Brain microvascular endothelial cell (primary cell): Measurements from ENCODE around the gene ARHGEF17.

Source experiments
- DNase-seq: peaks from one replicate; pipeline ENCODE4 v3.0.0-alpha.2; 2020
- H3K27ac ChIP-seq: fragments of 250-450 bp; sonication (Bioruptor Pico); 2 replicates; pipeline ENCODE4 v1.5.1; 2020; ENCODE audit warnings: mild to moderate bottlenecking, moderate library complexity
- H3K27me3 ChIP-seq: fragments of 250-450 bp; sonication (Bioruptor Pico); replicated peaks from 2 replicates; pipeline ENCODE4 v1.5.1; 2020; ENCODE audit warnings: mild to moderate bottlenecking
- H3K36me3 ChIP-seq: fragments of 250-450 bp; sonication (Bioruptor Pico); replicated peaks from 2 replicates; pipeline ENCODE4 v1.5.1; 2020; ENCODE audit warnings: mild to moderate bottlenecking
- H3K4me3 ChIP-seq: 2 replicates; pipeline ENCODE4 v1.5.1; 2011; ENCODE audit warnings: low read depth, mild to moderate bottlenecking, control low read depth, low read length, moderate library complexity
- in situ Hi-C: cut with HindIII; loops from 2 replicates; pipeline ENCODE4 v1.10.0; 2017; ENCODE audit warnings: low sequenced_read_pairs, low pct_ligation_motif_present
- TF ChIP-seq, protein P1 (sequence below): IDR thresholded peaks from 2 replicates; pipeline ENCODE4 v1.5.1; 2011; ENCODE audit warnings: low read depth, mild to moderate bottlenecking, moderate library complexity, low read length, control low read depth, inconsistent platforms; ENCODE audit errors: missing control alignments

ARHGEF17 gene

DNA sequence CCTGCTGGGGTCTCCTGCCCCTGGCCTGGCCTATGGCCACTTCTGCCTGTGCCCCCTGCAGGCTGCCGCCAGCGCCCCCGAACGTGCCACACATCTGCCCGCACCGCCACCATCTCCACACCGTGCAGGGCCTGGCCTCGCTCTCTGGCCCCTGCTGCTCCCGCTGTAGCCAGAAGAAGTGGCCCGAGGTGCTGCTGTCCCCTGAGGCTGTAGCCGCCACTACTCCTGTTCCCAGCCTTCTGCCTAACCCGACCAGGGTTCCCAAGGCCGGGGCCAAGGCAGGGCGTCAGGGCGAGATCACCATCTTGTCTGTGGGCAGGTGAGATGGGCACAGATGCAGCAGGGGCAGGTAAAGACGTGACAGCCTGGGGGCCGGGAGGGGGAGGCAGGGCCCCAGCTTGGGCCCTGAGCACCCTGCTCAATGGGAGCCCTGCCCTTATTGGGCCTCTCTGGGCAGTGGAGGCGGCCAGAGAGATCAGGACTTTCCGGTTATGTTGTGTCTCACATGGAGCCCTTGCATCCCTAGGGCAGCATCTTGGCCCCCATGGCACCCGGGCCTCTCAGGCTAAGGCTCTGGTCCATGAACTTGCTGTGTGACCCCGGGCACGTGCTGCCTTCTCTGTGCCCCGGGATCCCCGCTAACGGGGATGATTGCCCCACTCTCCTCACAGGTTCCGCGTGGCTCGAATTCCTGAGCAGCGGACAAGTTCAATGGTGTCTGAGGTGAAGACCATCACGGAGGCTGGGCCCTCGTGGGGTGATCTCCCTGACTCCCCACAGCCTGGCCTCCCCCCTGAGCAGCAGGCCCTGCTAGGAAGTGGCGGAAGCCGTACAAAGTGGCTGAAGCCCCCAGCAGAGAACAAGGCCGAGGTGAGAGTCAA lies 86.6 kb downstream of the ARHGEF17 start:
- Histone ChIP-seq H3K4me3 (no peak overlapping the region), H3K27ac (no peak overlapping the region), H3K27me3 (no peaks in the 10 kb centered on the region), H3K36me3 (peaks cover 17% of the 10 kb centered on the region)
- no peak for DNase-seq
- in situ Hi-C loops: no loop called here
- TF ChIP-seq, protein P1, sequence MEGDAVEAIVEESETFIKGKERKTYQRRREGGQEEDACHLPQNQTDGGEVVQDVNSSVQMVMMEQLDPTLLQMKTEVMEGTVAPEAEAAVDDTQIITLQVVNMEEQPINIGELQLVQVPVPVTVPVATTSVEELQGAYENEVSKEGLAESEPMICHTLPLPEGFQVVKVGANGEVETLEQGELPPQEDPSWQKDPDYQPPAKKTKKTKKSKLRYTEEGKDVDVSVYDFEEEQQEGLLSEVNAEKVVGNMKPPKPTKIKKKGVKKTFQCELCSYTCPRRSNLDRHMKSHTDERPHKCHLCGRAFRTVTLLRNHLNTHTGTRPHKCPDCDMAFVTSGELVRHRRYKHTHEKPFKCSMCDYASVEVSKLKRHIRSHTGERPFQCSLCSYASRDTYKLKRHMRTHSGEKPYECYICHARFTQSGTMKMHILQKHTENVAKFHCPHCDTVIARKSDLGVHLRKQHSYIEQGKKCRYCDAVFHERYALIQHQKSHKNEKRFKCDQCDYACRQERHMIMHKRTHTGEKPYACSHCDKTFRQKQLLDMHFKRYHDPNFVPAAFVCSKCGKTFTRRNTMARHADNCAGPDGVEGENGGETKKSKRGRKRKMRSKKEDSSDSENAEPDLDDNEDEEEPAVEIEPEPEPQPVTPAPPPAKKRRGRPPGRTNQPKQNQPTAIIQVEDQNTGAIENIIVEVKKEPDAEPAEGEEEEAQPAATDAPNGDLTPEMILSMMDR: no peak

DNA sequence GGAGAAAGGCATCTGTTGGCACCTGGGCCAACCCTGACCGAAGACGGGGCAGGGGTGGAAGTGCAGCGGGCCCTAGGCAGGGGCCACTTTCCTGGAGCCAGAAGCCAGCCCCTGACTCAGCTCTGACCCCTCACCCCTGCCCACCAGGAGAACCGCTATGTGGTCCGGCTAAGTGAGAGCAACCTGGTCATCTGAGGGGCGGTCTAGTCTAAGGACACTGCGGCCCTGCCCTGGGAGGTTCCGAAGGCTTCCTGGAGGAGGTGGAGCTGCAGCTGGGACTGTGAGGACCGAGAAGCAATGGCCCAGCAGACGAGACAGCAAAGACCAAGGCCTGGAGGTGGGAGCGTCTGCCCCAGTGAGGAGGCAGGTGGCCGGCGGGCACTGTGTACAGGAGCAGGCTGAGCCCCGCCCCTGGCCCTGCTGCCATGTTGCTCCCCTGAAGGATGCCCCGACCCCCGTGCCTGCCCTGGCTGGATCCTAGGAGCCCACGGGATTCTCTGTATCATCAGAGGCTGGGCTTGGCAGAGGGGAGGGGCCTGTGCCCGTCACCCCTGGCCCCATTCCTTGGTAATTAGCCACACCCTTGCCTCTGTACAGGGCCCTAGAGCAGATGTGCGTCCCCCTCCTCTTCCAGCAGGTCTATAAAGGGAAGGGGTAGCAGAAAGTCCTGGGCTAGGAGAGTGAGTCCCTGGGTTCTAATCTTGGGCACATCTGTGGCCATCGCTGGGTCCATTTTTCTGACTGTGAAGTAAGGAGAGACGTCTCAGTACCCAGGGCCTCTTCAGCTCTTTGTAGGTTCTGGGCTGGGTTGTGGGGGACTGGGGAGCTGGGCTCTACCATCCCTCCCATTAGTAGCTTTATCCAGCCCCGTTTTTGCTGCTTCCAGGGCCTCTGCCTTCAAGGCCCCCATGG lies 87.5 kb downstream of the ARHGEF17 start:
- TF ChIP-seq, protein P1: no peak
- H3K27ac ChIP-seq: no peak overlapping the region
- no peak overlapping the region for H3K4me3 ChIP-seq
- in situ Hi-C loops: no loop called here
- peaks cover 17% of the 10 kb centered on the region for H3K36me3 ChIP-seq
- no peak for DNase-seq
- no peaks in the 10 kb centered on the region for H3K27me3 ChIP-seq

DNA sequence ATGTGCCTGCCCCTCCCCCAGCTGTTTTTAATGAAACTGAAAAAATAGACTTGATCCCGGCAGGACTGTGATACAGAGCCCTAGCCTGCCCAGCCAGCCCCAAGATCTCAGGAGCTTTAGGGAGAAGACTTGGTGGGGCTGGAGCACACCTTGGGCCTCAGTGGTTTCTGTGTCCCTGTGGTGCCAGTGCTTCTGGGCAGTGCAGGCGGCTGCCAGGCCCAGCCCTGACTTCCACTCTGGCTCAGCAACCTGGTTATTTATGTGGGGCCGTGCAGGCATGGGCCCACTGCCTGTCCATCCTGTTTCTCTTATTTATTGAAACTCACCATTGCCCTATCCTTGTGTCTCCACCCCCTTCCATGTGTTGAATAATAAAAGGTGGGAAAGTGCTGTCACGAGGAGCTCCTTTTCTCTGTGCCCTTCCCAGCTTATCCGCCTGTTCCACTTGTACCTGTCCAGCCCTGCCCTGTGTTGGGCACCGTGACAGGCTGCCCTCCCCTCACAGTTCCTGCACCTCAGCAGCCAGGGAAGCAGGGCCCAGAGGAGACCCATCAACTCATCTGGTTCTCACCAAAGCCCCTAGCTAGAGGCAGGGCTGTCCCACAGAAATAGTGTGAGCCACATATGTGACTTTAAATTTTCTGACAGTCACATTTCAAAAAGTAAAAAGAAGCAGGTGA lies 88.3 kb downstream of the ARHGEF17 start:
- H3K4me3 ChIP-seq: no peak overlapping the region
- no peaks in the 10 kb centered on the region for H3K27me3 ChIP-seq
- in situ Hi-C loops: no loop called here
- TF ChIP-seq, protein P1: no peak
- DNase-seq: no peak
- peaks cover 17% of the 10 kb centered on the region for H3K36me3 ChIP-seq
- H3K27ac ChIP-seq: no peak overlapping the region

DNA sequence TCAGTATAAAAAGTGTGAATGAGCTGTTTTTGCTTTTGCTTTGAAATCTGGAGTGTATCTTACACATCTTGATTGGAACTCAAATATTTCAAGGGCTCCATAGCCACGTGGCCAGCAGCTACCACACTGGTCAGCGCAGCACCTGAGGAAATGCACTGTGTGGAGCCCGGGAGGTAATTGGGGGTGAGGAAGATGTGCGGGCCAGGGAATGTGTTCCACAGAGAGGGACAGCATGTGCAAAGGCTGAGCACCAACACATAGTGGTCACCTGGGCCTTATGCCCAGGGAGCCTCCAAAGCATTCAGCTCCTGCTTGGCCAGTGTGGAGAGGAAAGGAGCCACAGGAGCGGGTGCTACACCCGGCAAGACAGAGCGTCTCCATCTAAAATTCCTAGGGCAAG lies 88.9 kb downstream of the ARHGEF17 start:
- H3K36me3 ChIP-seq: peaks cover 17% of the 10 kb centered on the region
- in situ Hi-C loops: no loop called here
- no peak for DNase-seq

DNA sequence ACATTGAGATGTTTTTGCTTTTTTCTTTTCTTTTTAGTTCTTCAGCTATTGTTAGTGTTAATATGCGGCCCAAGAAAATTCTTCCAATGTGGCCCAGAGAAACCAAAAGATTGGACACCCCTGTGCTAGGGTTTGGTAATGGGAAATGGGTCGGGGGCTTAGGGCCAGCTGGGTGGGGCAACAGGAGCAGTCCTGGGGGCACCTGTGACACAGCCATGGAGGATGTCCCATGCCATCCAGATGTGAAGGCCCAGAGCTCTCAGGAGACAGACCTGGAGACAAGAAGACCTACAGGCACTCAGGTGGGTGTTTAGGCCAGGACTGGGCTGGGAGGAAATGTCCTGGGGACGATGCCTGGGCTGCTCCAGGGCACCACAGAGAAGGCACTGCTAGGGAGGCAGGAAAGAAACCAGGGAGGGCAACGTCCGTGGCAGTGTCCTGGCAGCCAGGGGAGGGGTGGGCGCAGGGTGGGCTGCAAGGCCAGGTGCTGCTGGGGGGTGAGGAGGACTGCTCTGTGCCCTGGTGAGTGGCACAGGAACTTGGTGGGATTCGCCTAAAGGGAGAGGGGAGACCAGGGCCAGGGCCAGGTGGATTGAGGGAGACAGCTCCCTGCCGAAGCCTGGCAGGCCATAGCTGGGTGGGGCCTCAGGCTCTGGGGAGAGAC lies 89.5 kb downstream of the ARHGEF17 start:
- H3K27ac ChIP-seq: no peak overlapping the region
- TF ChIP-seq, protein P1: no peak
- H3K36me3 ChIP-seq: peaks cover 12% of the 10 kb centered on the region
- in situ Hi-C loops: no loop called here
- H3K27me3 ChIP-seq: no peaks in the 10 kb centered on the region
- no peak for DNase-seq
- no peak overlapping the region for H3K4me3 ChIP-seq

More for the DNA sequence above, 88.9 kb downstream of the ARHGEF17 start:
- Histone ChIP-seq H3K27me3 (no peaks in the 10 kb centered on the region), H3K27ac (no peak overlapping the region), H3K4me3 (no peak overlapping the region)
- TF ChIP-seq, protein P1: no peak
